Measurements from ENCODE around the gene ARID3C. TPM values are rescaled to one million over a fixed set of nuclear protein-coding genes. Genes with fewer than 3 reads are reported as not detected.

The ARID3C gene
- total and polyA plus RNA-seq, 2 donors (not counting 3 experiments of a cell fraction or from before 2014, with no cell fraction given) = not detected

DNA sequence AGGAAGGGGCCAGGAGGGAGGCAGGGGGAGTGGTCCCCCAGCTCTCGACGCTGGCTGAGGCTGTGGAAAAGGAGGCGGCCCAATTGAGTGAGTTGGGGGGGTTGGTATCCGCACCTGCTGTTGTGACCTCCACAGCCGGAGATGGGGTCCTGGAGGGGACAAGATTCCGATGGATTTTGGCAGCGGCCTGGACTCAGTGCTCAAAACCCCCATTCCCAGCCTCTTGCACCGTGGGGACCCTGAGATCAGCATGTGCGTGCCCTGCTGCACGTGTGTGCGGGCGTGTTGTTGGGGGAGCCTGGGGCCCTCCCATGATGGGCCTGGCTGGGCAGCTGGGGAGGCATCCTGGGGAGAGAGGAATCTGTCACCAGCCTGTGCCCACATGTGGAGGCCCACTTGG, 54.3 kb downstream of the ARID3C start:
- Histone ChIP-seq H4K20me1 (replicated peaks; ENCODE audit: control insufficient read depth, extremely low read depth, insufficient read depth, low read length) (no peaks in the 10 kb centered on the region), H3K79me2 (ENCODE audit: control insufficient read depth, insufficient read depth, low read length) (no peaks in the 10 kb centered on the region), H3K4me3 (replicated peaks in 1 of 3; ENCODE audit: insufficient read depth in 1 of 3, low read depth in 1 of 3, low read length in 3 of 3) (no peak overlapping the region), H2AFZ (ENCODE audit: low read depth, low read length) (no peak overlapping the region), H3K27ac (ENCODE audit: insufficient read depth, low read depth, low read length) (no peak overlapping the region), H3K36me3 (ENCODE audit: control insufficient read depth in 2 of 2, extremely low read depth in 1 of 2, insufficient read depth in 2 of 2, low read length in 2 of 2) (no peaks in the 10 kb centered on the region), H3K9ac (replicated peaks; ENCODE audit: extremely low read depth, insufficient read depth, low read length) (no peak overlapping the region), H3K4me1 (ENCODE audit: control insufficient read depth, extremely low read depth, insufficient read depth, low read length) (no peaks in the 10 kb centered on the region), H3K9me3 (replicated peaks; ENCODE audit: control insufficient read depth, insufficient read depth, low read length) (no peaks in the 10 kb centered on the region), H3K27me3 (ENCODE audit: control insufficient read depth in 2 of 2, insufficient read depth in 2 of 2, low read length in 2 of 2) (peaks cover 33 to 36% of the 10 kb centered on the region in 2 experiments), H3K9me1 (replicated peaks; ENCODE audit: control insufficient read depth, extremely low read depth, insufficient read depth, low read length) (no peaks in the 10 kb centered on the region), H3K4me2 (ENCODE audit: insufficient read depth, low read length) (no peak overlapping the region)
- no peak for DNase-seq (ENCODE audit: low read depth, low spot score)
- ChIA-PET CTCF (interaction anchor here (1.0 to 1.7 kb wide), 2 partner anchors 17 to 171 kb away, joined by 3 to 8 read pairs; no protein-coding TSS in a partner anchor), POLR2A (no interaction called here)
- dilution Hi-C loops (cut with MboI; ENCODE audit: extremely low pct_ligation_motif_present, low sequenced_read_pairs) = no loop called here
- intact Hi-C loops (cut with micrococcal nuclease) = no loop called here
- no peak for TF ChIP-seq EZH2 (IDR thresholded peaks at IDR 0.05; ENCODE audit: borderline replicate concordance, low read depth, low read length, severe bottlenecking)
- TF ChIP-seq POLR2A (IDR thresholded peaks at IDR 0.05; ENCODE audit: low read depth, low read length) = no peak
- TF ChIP-seq POLR2AphosphoS5 (IDR thresholded peaks at IDR 0.05; ENCODE audit: insufficient read depth, low read depth, low read length) = no peak
- TF ChIP-seq, protein P1, sequence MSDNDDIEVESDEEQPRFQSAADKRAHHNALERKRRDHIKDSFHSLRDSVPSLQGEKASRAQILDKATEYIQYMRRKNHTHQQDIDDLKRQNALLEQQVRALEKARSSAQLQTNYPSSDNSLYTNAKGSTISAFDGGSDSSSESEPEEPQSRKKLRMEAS (IDR thresholded peaks at IDR 0.05; ENCODE audit: insufficient read depth, insufficient read length) = no peak
- TF ChIP-seq GATA2 (IDR thresholded peaks at IDR 0.05; ENCODE audit: insufficient read depth, insufficient read length, low read depth, low read length) = no peak
- no TSS peak for BruUV-seq (replicated peaks)
- FAIRE-seq = no peak

DNA sequence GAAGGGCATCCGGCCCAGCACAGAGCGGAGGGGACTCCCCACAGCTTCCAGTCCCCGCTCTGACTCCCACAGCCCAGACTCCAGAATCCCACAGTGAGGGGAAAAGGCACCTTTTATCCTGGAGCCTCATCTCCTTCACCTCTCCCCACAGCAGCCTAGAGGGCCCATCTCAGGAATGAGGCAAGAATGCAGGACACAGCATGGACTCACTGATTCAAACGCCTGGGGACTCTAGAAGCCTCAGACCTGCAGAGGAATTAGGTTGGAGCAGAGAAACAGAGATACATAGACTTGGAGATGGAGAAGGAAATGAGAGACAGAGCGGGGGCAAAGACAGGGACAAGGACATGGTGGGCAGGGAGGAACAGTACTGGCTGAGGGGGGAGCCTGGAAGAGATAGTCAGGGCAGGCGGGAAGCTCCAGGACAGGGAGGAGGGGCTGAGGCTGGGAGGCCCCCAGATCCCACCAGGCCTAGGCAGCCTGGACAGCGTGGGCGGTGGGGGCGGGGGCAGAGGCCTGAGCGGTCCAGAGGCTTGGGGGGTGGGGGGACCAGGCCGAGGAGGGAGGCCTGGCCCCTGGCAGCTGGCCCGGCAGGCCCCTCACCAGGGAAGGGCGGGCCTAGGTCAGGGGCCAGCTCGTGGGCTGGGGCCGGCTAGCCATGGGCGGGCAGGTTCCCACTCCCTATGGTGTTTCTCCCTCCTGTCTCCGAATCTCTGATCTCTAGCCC, 55.1 kb downstream of the ARID3C start:
- H4K20me1 ChIP-seq (replicated peaks; ENCODE audit: control insufficient read depth, extremely low read depth, insufficient read depth, low read length) = no peaks in the 10 kb centered on the region
- FAIRE-seq (no peak), DNase-seq (ENCODE audit: low read depth, low spot score) (no peak)
- no peaks in the 10 kb centered on the region for H3K79me2 ChIP-seq (ENCODE audit: control insufficient read depth, insufficient read depth, low read length)
- CTCF ChIA-PET = interaction anchor here (1.0 to 1.7 kb wide), 2 partner anchors 18 to 170 kb away, joined by 3 to 8 read pairs; no protein-coding TSS in a partner anchor
- H3K9ac ChIP-seq (replicated peaks; ENCODE audit: extremely low read depth, insufficient read depth, low read length) = no peak overlapping the region
- intact Hi-C loops (cut with micrococcal nuclease) (no loop called here), dilution Hi-C loops (cut with MboI; ENCODE audit: extremely low pct_ligation_motif_present, low sequenced_read_pairs) (no loop called here)
- H3K4me1 ChIP-seq (ENCODE audit: control insufficient read depth, extremely low read depth, insufficient read depth, low read length) = no peaks in the 10 kb centered on the region
- no peaks in the 10 kb centered on the region for H3K9me1 ChIP-seq (replicated peaks; ENCODE audit: control insufficient read depth, extremely low read depth, insufficient read depth, low read length)
- H3K27me3 ChIP-seq (ENCODE audit: control insufficient read depth in 2 of 2, insufficient read depth in 2 of 2, low read length in 2 of 2) = peaks cover 27 to 29% of the 10 kb centered on the region in 2 experiments
- POLR2A ChIA-PET = no interaction called here
- no peak overlapping the region for H3K4me2 ChIP-seq (ENCODE audit: insufficient read depth, low read length)
- no peak overlapping the region for H2AFZ ChIP-seq (ENCODE audit: low read depth, low read length)
- TF ChIP-seq JUN (IDR thresholded peaks at IDR 0.05; ENCODE audit: borderline replicate concordance, insufficient read depth, insufficient read length, low read depth) = no peak
- TF ChIP-seq POLR2AphosphoS5 (IDR thresholded peaks at IDR 0.05; ENCODE audit: insufficient read depth, low read depth, low read length) = no peak
- TF ChIP-seq FOS (IDR thresholded peaks at IDR 0.05; ENCODE audit: borderline replicate concordance, insufficient read depth, low read length) = no peak
- TF ChIP-seq EZH2 (IDR thresholded peaks at IDR 0.05; ENCODE audit: borderline replicate concordance, low read depth, low read length, severe bottlenecking) = no peak
- TF ChIP-seq, protein P2, sequence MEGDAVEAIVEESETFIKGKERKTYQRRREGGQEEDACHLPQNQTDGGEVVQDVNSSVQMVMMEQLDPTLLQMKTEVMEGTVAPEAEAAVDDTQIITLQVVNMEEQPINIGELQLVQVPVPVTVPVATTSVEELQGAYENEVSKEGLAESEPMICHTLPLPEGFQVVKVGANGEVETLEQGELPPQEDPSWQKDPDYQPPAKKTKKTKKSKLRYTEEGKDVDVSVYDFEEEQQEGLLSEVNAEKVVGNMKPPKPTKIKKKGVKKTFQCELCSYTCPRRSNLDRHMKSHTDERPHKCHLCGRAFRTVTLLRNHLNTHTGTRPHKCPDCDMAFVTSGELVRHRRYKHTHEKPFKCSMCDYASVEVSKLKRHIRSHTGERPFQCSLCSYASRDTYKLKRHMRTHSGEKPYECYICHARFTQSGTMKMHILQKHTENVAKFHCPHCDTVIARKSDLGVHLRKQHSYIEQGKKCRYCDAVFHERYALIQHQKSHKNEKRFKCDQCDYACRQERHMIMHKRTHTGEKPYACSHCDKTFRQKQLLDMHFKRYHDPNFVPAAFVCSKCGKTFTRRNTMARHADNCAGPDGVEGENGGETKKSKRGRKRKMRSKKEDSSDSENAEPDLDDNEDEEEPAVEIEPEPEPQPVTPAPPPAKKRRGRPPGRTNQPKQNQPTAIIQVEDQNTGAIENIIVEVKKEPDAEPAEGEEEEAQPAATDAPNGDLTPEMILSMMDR (IDR thresholded peaks at IDR 0.05; ENCODE audit: extremely low read depth in 1 of 2, insufficient read depth in 1 of 2, low read depth in 1 of 2, low read length in 2 of 2) = no peak
- no peaks in the 10 kb centered on the region for H3K36me3 ChIP-seq (ENCODE audit: control insufficient read depth in 2 of 2, extremely low read depth in 1 of 2, insufficient read depth in 2 of 2, low read length in 2 of 2)
- H3K27ac ChIP-seq (ENCODE audit: insufficient read depth, low read depth, low read length) = no peak overlapping the region
- H3K9me3 ChIP-seq (replicated peaks; ENCODE audit: control insufficient read depth, insufficient read depth, low read length) = no peaks in the 10 kb centered on the region
- no peak overlapping the region for H3K4me3 ChIP-seq (replicated peaks in 1 of 3; ENCODE audit: insufficient read depth in 1 of 3, low read depth in 1 of 3, low read length in 3 of 3)
- no TSS peak for BruUV-seq (replicated peaks)

All from endothelial cell of umbilical vein (primary cell).